GM21786 (cell line): ENCODE data around the gene NEFH.

Experiments used
- ATAC-seq: cut with Tn5 transposase; IDR thresholded peaks from one replicate; pipeline ENCODE4 v1.9.1; 2021; ENCODE audit not compliant: unreplicated experiment

Gene NEFH

GRCh38 chr22:29539105-29539504, 59.1 kb downstream of the NEFH start:
- ATAC-seq = no peak
